Measurements from ENCODE around the gene FEM1B.
A peak's percentile ranks its signal among the peaks of the same experiment; 100 is the strongest.

FEM1B gene

DNA sequence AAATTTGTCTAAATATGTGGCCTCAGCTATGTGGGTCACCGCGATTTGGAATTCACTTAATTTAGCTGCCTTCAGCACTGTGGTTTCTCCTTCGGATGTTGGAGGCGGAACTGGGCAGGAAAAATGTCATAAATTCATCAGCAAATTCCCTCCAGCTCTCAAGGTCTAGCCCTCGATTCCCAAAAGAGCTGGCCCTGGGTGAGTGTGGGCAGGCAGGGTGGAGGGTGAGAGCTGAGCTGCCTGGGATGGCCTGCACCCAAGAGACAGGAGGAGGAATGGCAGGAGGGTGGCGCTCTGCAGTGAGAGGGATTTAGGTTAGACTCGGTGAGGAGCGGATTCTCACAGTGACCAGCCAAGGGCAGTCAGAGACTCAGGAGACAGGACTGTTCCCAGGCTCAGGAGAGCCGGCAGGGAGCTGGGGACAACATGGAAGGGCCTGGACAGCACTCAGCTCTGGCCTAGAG, 57.1 kb downstream of the FEM1B start:
- TF ChIP-seq, protein P1, sequence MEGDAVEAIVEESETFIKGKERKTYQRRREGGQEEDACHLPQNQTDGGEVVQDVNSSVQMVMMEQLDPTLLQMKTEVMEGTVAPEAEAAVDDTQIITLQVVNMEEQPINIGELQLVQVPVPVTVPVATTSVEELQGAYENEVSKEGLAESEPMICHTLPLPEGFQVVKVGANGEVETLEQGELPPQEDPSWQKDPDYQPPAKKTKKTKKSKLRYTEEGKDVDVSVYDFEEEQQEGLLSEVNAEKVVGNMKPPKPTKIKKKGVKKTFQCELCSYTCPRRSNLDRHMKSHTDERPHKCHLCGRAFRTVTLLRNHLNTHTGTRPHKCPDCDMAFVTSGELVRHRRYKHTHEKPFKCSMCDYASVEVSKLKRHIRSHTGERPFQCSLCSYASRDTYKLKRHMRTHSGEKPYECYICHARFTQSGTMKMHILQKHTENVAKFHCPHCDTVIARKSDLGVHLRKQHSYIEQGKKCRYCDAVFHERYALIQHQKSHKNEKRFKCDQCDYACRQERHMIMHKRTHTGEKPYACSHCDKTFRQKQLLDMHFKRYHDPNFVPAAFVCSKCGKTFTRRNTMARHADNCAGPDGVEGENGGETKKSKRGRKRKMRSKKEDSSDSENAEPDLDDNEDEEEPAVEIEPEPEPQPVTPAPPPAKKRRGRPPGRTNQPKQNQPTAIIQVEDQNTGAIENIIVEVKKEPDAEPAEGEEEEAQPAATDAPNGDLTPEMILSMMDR (IDR thresholded peaks at IDR 0.05; ENCODE audit: low read depth, low read length, missing control alignments) = no peak
- H3K4me3 ChIP-seq (ENCODE audit: low read depth, low read length) = no peak overlapping the region
- in situ Hi-C loops (cut with HindIII; ENCODE audit: low sequenced_read_pairs) = no loop called here
- peak; percentile 47 for DNase-seq (ENCODE audit: low read depth)

- in situ Hi-C loops (cut with HindIII; ENCODE audit: low sequenced_read_pairs) = no loop called here
- no peak overlapping the region for H3K4me3 ChIP-seq (ENCODE audit: low read depth, low read length)
- TF ChIP-seq, protein P1 (IDR thresholded peaks at IDR 0.05; ENCODE audit: low read depth, low read length, missing control alignments) = no peak
- no peak for DNase-seq (ENCODE audit: low read depth)
Observed at GRCh38 chr15:68335251-68335650, 57.7 kb downstream of the FEM1B start.

DNA sequence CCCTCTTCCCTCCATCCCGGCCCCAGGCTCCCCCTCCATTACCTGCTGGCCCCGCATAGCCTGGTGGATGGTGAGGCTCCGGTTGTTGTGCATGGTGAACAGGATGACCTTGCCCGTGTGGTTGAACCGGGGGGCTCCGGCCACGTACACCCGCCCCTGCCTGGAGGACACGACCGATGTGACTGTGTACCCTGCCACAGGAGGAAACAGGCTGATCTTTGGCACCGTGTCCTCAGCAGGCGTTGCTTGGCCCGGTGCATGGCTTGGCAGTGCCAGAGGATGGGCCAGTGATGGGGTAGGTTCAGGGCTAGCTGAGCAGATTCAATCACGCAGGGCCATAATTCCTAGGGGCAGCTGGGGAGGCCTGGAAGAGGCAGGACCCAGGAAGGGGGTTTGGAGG, 58.1 kb downstream of the FEM1B start:
- TF ChIP-seq, protein P1 (IDR thresholded peaks at IDR 0.05; ENCODE audit: low read depth, low read length, missing control alignments) = no peak
- DNase-seq (ENCODE audit: low read depth) = no peak
- no peak overlapping the region for H3K4me3 ChIP-seq (ENCODE audit: low read depth, low read length)
- in situ Hi-C loops (cut with HindIII; ENCODE audit: low sequenced_read_pairs) = no loop called here

DNA sequence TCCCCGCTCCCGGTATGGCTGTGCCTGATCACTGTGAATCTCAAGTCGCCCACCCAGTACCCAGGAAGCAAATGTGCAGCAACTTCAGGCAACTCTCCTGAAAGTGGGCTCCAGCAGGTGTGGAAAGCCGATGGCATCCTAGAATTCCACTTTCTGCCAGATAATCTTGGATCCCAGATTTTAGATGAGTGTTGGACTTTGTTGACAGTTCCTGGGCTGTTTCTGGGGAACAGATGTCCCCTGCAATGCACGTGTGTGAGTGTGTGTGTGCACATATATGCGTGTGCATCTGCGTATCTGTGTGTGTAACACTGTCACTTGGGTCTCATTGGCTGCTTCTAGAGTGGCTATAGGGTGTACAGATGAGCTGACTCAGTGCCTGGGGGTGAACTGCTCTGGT, 59.0 kb downstream of the FEM1B start:
- in situ Hi-C loops (cut with HindIII; ENCODE audit: low sequenced_read_pairs) = no loop called here
- TF ChIP-seq, protein P1 (IDR thresholded peaks at IDR 0.05; ENCODE audit: low read depth, low read length, missing control alignments) = no peak
- no peak for DNase-seq (ENCODE audit: low read depth)
- no peak overlapping the region for H3K4me3 ChIP-seq (ENCODE audit: low read depth, low read length)

GRCh38 chr15:68337826-68338225, 60.3 kb downstream of the FEM1B start:
- in situ Hi-C loops (cut with HindIII; ENCODE audit: low sequenced_read_pairs) = no loop called here
- H3K4me3 ChIP-seq (ENCODE audit: low read depth, low read length) = no peak overlapping the region
- no peak for DNase-seq (ENCODE audit: low read depth)
- TF ChIP-seq, protein P1 (IDR thresholded peaks at IDR 0.05; ENCODE audit: low read depth, low read length, missing control alignments) = no peak

DNA sequence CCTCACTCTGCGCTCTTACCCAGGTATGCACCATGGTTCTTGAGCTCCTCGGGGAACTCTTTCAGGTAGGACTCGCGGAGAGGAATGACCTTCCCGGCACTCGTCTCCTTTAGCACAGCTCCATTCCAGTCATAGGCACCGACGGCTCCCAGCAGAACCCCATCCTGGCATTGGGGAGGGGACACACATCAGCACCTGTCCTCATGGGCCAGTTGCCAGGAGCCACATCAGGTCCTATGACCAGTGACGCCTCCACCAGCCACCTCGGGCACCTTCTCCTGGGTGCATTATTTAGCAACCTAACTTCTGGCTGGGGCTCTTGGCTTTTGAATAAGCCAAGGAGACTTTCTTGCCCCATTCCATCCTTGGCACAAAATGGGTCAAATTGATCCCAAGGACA, 61.9 kb downstream of the FEM1B start:
- DNase-seq (ENCODE audit: low read depth) = no peak
- H3K4me3 ChIP-seq (ENCODE audit: low read depth, low read length) = no peak overlapping the region
- TF ChIP-seq, protein P1 (IDR thresholded peaks at IDR 0.05; ENCODE audit: low read depth, low read length, missing control alignments) = no peak
- in situ Hi-C loops (cut with HindIII; ENCODE audit: low sequenced_read_pairs) = no loop called here

Data from astrocyte of the cerebellum (primary cell).